ENCODE results near the gene CAPZA2.

- TF ChIP-seq CTCF (IDR thresholded peaks at IDR 0.05) (no peak), POLR2AphosphoS5 (IDR thresholded peaks at IDR 0.05) (no peak)
Observed at GRCh38 chr7:116854132-116854531, 8.3 kb upstream of the CAPZA2 start.
